Fibroblast of lung (primary cell): ENCODE results near the gene OSBP2. TPM values are rescaled to one million over a fixed set of nuclear protein-coding genes. Genes with fewer than 3 reads are reported as not detected.

Experiments used
- DNase-seq, 2 donors: peaks; one replicate each; pipeline versions ENCODE4 v3.0.0 to v3.0.0-alpha.2; 2010; ENCODE audit warnings: low read depth in 2 of 2
- H2AFZ ChIP-seq: 2 replicates; pipeline ENCODE4 v1.5.1; 2012; ENCODE audit warnings: low read length, control low read depth, inconsistent platforms
- H3K27ac ChIP-seq: 2 replicates; pipeline ENCODE4 v1.5.1; 2011; ENCODE audit warnings: low read length, control low read depth; ENCODE audit not compliant: insufficient read depth
- H3K27me3 ChIP-seq: 2 replicates; pipeline ENCODE4 v1.5.1; 2011; ENCODE audit warnings: mild to moderate bottlenecking, low read length; ENCODE audit not compliant: control insufficient read depth, insufficient read depth
- H3K36me3 ChIP-seq: 2 replicates; pipeline ENCODE4 v1.5.1; 2011; ENCODE audit warnings: low read length; ENCODE audit not compliant: control insufficient read depth, insufficient read depth
- H3K4me1 ChIP-seq: 2 replicates; pipeline ENCODE4 v1.5.1; 2011; ENCODE audit warnings: low read length; ENCODE audit not compliant: control insufficient read depth, insufficient read depth; ENCODE audit errors: extremely low read depth
- H3K4me2 ChIP-seq: 2 replicates; pipeline ENCODE4 v1.5.1; 2011; ENCODE audit warnings: low read length, control low read depth; ENCODE audit not compliant: insufficient read depth; ENCODE audit errors: extremely low read depth
- H3K4me3 ChIP-seq, 4 experiments: fragments of 200-600 bp in 1 of 4; sonication (generic) in 1 of 4; replicated peaks in 1 of 4; 2 replicates each; pipeline ENCODE4 v1.5.1; 2011 to 2016; ENCODE audit warnings: low read length in 4 of 4, low read depth in 3 of 4, mild to moderate bottlenecking in 3 of 4, control low read depth in 2 of 4, inconsistent platforms in 1 of 4, mixed read lengths in 1 of 4; ENCODE audit not compliant: insufficient read depth in 1 of 4; ENCODE audit errors: control extremely low read depth in 1 of 4
- H3K79me2 ChIP-seq: 2 replicates; pipeline ENCODE4 v1.5.1; 2012; ENCODE audit warnings: mild to moderate bottlenecking, low read length, inconsistent platforms; ENCODE audit not compliant: control insufficient read depth, insufficient read depth
- H3K9ac ChIP-seq: 2 replicates; pipeline ENCODE4 v1.5.1; 2011; ENCODE audit warnings: mild to moderate bottlenecking, low read length, control low read depth; ENCODE audit not compliant: insufficient read depth
- H3K9me3 ChIP-seq: 2 replicates; pipeline ENCODE4 v1.5.1; 2012; ENCODE audit warnings: low read depth, low read length; ENCODE audit not compliant: control insufficient read depth, insufficient read depth
- H4K20me1 ChIP-seq: 2 replicates; pipeline ENCODE4 v1.5.1; 2011; ENCODE audit warnings: low read length; ENCODE audit not compliant: control insufficient read depth, insufficient read depth; ENCODE audit errors: extremely low read depth
- EZH2 ChIP-seq: IDR thresholded peaks from 2 replicates; pipeline ENCODE4 v1.5.1; 2012; ENCODE audit warnings: low read length, control low read depth, mild to moderate bottlenecking; ENCODE audit errors: missing control alignments
- polyA minus RNA-seq: library from RNA; depleted of rRNA, polyadenylated mRNA; stranded (reverse); fragments of >200 nt; gene quantifications from 2 replicates; pipeline ENCODE4 v1.2.3, GENCODE V29; 2011; ENCODE audit warnings: low replicate concordance
- polyA plus RNA-seq, 2 donors: library from polyadenylated mRNA; depleted of rRNA in 1 of 2; stranded (reverse) in 1 of 2; unstranded in 1 of 2; fragments of >200 nt; gene quantifications; 2 replicates each; pipeline ENCODE4 v1.2.1, GENCODE V29; 2011 to 2012; ENCODE audit warnings: missing spikeins in 1 of 2
- total RNA-seq: library from RNA; depleted of rRNA; stranded (reverse); fragments of >200 nt; gene quantifications from 2 replicates; pipeline ENCODE4 v1.2.1, GENCODE V29; 2014
- TF ChIP-seq, protein P1 (sequence below), 2 donors: IDR thresholded peaks in 1 of 2; conservative IDR thresholded peaks in 1 of 2; 1 replicate in 1 of 2; 2 replicates in 1 of 2; pipeline ENCODE4 v1.5.1; 2011 to 2012; ENCODE audit warnings: low read length in 2 of 2, control low read depth in 1 of 2, inconsistent platforms in 1 of 2, low read depth in 1 of 2, mild to moderate bottlenecking in 1 of 2

OSBP2 gene, protein sequence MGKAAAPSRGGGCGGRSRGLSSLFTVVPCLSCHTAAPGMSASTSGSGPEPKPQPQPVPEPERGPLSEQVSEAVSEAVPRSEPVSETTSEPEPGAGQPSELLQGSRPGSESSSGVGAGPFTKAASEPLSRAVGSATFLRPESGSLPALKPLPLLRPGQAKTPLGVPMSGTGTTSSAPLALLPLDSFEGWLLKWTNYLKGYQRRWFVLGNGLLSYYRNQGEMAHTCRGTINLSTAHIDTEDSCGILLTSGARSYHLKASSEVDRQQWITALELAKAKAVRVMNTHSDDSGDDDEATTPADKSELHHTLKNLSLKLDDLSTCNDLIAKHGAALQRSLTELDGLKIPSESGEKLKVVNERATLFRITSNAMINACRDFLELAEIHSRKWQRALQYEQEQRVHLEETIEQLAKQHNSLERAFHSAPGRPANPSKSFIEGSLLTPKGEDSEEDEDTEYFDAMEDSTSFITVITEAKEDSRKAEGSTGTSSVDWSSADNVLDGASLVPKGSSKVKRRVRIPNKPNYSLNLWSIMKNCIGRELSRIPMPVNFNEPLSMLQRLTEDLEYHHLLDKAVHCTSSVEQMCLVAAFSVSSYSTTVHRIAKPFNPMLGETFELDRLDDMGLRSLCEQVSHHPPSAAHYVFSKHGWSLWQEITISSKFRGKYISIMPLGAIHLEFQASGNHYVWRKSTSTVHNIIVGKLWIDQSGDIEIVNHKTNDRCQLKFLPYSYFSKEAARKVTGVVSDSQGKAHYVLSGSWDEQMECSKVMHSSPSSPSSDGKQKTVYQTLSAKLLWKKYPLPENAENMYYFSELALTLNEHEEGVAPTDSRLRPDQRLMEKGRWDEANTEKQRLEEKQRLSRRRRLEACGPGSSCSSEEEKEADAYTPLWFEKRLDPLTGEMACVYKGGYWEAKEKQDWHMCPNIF
- total RNA-seq (0.51 and 3.8 TPM in 2 replicates), polyA plus RNA-seq (0.40 and 2.6 TPM in 2 replicates), polyA minus RNA-seq (3.0 and 11.3 TPM in 2 replicates)
- polyA plus RNA-seq (2012): 0.58 and 2.8 TPM in 2 replicates

DNA sequence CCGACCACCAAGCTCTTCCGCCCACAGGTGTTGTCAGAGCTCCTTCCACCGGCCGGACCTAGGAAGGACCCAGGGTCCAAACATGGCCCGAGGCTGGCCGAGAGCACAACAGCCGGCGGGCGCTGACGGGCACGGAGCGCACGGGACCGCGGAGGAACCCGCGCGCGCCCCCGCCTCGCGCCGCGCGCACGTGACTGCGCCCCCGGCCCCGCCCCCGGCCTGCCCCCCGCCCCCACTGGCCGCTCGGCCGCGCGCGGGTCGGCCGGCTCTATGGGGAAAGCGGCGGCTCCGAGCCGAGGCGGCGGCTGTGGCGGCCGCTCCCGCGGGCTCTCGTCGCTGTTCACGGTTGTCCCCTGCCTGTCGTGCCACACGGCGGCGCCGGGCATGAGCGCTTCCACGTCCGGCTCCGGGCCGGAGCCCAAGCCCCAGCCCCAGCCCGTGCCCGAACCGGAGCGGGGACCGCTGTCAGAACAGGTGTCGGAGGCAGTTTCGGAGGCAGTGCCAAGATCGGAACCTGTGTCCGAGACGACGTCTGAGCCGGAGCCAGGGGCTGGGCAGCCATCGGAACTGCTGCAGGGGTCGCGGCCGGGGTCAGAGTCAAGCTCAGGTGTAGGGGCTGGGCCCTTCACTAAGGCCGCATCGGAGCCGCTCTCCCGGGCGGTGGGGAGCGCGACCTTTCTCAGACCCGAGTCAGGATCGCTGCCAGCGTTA lies at the start of gene OSBP2:
OSBP2 (plus strand) TSS at position 235 of the 711 bp plus-strand sequence; CDS start at position 271, 36 bp downstream.
- peak within 1 kb of the TSS; percentile 47 to 67 (median 62) for H3K4me3 ChIP-seq
- H3K79me2 ChIP-seq: no peaks in the 10 kb centered on the region
- TF ChIP-seq, protein P1, sequence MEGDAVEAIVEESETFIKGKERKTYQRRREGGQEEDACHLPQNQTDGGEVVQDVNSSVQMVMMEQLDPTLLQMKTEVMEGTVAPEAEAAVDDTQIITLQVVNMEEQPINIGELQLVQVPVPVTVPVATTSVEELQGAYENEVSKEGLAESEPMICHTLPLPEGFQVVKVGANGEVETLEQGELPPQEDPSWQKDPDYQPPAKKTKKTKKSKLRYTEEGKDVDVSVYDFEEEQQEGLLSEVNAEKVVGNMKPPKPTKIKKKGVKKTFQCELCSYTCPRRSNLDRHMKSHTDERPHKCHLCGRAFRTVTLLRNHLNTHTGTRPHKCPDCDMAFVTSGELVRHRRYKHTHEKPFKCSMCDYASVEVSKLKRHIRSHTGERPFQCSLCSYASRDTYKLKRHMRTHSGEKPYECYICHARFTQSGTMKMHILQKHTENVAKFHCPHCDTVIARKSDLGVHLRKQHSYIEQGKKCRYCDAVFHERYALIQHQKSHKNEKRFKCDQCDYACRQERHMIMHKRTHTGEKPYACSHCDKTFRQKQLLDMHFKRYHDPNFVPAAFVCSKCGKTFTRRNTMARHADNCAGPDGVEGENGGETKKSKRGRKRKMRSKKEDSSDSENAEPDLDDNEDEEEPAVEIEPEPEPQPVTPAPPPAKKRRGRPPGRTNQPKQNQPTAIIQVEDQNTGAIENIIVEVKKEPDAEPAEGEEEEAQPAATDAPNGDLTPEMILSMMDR (conservative IDR thresholded peaks at IDR 0.05 in 1 of 2, IDR thresholded peaks at IDR 0.05 in 1 of 2; ENCODE audit: low read depth in 1 of 2, low read length in 2 of 2): no peak
- H3K4me1 ChIP-seq: no peaks in the 10 kb centered on the region
- H3K27me3 ChIP-seq: no peaks in the 10 kb centered on the region
- H3K4me2 ChIP-seq: peak within 1 kb of the TSS; percentile 97
- no peaks in the 10 kb centered on the region for H4K20me1 ChIP-seq
- H3K9me3 ChIP-seq: no peaks in the 10 kb centered on the region
- DNase-seq: no peak
- H3K36me3 ChIP-seq: no peaks in the 10 kb centered on the region
- H3K9ac ChIP-seq: peak within 1 kb of the TSS; percentile 50
- H3K27ac ChIP-seq: no peak within 1 kb of the TSS
- H2AFZ ChIP-seq: peak within 1 kb of the TSS; percentile 56

DNA sequence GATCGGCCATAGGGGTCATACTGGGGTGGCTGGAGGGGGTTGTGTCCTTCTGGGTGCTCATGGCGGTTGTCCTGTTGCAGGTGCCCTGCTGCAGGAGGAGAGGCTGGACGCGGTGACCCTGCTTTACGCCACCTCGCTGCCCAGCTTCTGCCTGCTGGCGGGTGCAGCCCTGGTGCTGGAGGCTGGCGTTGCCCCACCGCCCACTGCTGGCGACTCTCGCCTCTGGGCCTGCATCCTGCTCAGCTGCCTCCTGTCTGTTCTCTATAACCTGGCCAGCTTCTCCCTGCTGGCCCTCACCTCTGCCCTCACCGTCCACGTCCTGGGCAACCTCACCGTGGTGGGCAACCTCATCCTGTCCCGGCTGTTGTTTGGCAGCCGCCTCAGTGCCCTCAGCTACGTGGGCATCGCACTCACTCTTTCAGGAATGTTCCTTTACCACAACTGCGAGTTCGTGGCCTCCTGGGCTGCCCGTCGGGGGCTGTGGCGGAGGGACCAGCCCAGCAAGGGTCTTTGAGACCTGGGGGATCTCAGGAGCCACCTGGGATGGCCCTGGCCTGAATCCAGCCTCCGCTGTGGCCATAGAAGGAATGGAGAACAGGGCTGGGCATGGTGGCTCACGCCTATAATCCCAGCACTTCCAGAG lies 48.0 kb upstream of the OSBP2 start:
- Histone ChIP-seq H3K27ac (no peak overlapping the region), H4K20me1 (no peaks in the 10 kb centered on the region), H3K4me2 (no peak overlapping the region), H3K9ac (no peak overlapping the region), H3K4me3 (no peak overlapping the region), H3K79me2 (peaks cover 2% of the 10 kb centered on the region), H3K9me3 (no peaks in the 10 kb centered on the region), H3K4me1 (peaks cover 14% of the 10 kb centered on the region), H3K27me3 (no peaks in the 10 kb centered on the region), H2AFZ (no peak overlapping the region), H3K36me3 (no peaks in the 10 kb centered on the region)
- DNase-seq: no peak
- no peak for TF ChIP-seq EZH2
- TF ChIP-seq, protein P1 (conservative IDR thresholded peaks at IDR 0.05 in 1 of 2, IDR thresholded peaks at IDR 0.05 in 1 of 2; ENCODE audit: low read depth in 1 of 2, low read length in 2 of 2): no peak
